ENCODE data around the gene HILPDA.
A peak's percentile ranks its signal among the peaks of the same experiment; 100 is the strongest.

The HILPDA gene

GRCh38 chr7:128410451-128410753, 45.3 kb upstream of the HILPDA start:
- Histone ChIP-seq H3K36me3 (ENCODE audit: control insufficient read depth, low read length) (peaks cover 2% of the 10 kb centered on the region), H3K4me2 (ENCODE audit: low read length) (peak overlapping the region; percentile 98), H3K9me3 (ENCODE audit: control insufficient read depth, insufficient read depth, low read length) (no peaks in the 10 kb centered on the region), H3K9me2 (replicated peaks; ENCODE audit: control insufficient read depth, low read length) (no peaks in the 10 kb centered on the region), H3K4me1 (ENCODE audit: control insufficient read depth, low read length) (peaks cover 21% of the 10 kb centered on the region), H3F3A (ENCODE audit: control insufficient read depth, insufficient read depth) (peaks cover 8% of the 10 kb centered on the region), H3K27ac (ENCODE audit: low read depth, low read length) (no peak overlapping the region), H4K20me1 (ENCODE audit: control insufficient read depth, insufficient read depth, low read depth, low read length) (no peaks in the 10 kb centered on the region), H3K27me3 (ENCODE audit: control insufficient read depth, low read length) (peaks cover 19% of the 10 kb centered on the region), H3K4me3 (ENCODE audit: low read length) (peak overlapping the region; percentile 88), H3K79me2 (ENCODE audit: control insufficient read depth, low read length) (peaks cover 3% of the 10 kb centered on the region)
- TF ChIP-seq CTCF (IDR thresholded peaks at IDR 0.05; ENCODE audit: low read depth, low read length, poor library complexity, severe bottlenecking): no peak
- TF ChIP-seq EZH2phosphoT487 (IDR thresholded peaks at IDR 0.05; ENCODE audit: borderline replicate concordance, low read length): peak; percentile 83; the same call in 1 of the 2 replicates

- Histone ChIP-seq H3K4me2 (ENCODE audit: low read length) (no peak overlapping the region), H4K20me1 (ENCODE audit: control insufficient read depth, insufficient read depth, low read depth, low read length) (no peaks in the 10 kb centered on the region), H3K4me1 (ENCODE audit: control insufficient read depth, low read length) (peaks cover 3% of the 10 kb centered on the region), H3K9me2 (replicated peaks; ENCODE audit: control insufficient read depth, low read length) (no peaks in the 10 kb centered on the region), H3K36me3 (ENCODE audit: control insufficient read depth, low read length) (no peaks in the 10 kb centered on the region), H3K27ac (ENCODE audit: low read depth, low read length) (no peak overlapping the region), H3K4me3 (ENCODE audit: low read length) (no peak overlapping the region), H3K9me3 (ENCODE audit: control insufficient read depth, insufficient read depth, low read length) (no peaks in the 10 kb centered on the region), H3F3A (ENCODE audit: control insufficient read depth, insufficient read depth) (no peaks in the 10 kb centered on the region), H3K27me3 (ENCODE audit: control insufficient read depth, low read length) (peaks cover 24% of the 10 kb centered on the region), H3K79me2 (ENCODE audit: control insufficient read depth, low read length) (no peaks in the 10 kb centered on the region)
- no peak for TF ChIP-seq EZH2phosphoT487 (IDR thresholded peaks at IDR 0.05; ENCODE audit: borderline replicate concordance, low read length)
- no peak for TF ChIP-seq CTCF (IDR thresholded peaks at IDR 0.05; ENCODE audit: low read depth, low read length, poor library complexity, severe bottlenecking)
Measured at GRCh38 chr7:128415217-128415785, 40.4 kb upstream of the HILPDA start.

GRCh38 chr7:128417071-128417470, 38.6 kb upstream of the HILPDA start:
- no peaks in the 10 kb centered on the region for H3K9me2 ChIP-seq (replicated peaks; ENCODE audit: control insufficient read depth, low read length)
- TF ChIP-seq CTCF (IDR thresholded peaks at IDR 0.05; ENCODE audit: low read depth, low read length, poor library complexity, severe bottlenecking): no peak
- no peak for TF ChIP-seq EZH2phosphoT487 (IDR thresholded peaks at IDR 0.05; ENCODE audit: borderline replicate concordance, low read length)
- peaks cover 19% of the 10 kb centered on the region for H3K27me3 ChIP-seq (ENCODE audit: control insufficient read depth, low read length)

More at GRCh38 chr7:128417071-128417470, 38.6 kb upstream of the HILPDA start:
- H3K36me3 ChIP-seq (ENCODE audit: control insufficient read depth, low read length): no peaks in the 10 kb centered on the region
- H3K4me3 ChIP-seq (ENCODE audit: low read length): no peak overlapping the region
- H3F3A ChIP-seq (ENCODE audit: control insufficient read depth, insufficient read depth): no peaks in the 10 kb centered on the region
- no peak overlapping the region for H3K27ac ChIP-seq (ENCODE audit: low read depth, low read length)
- H3K4me2 ChIP-seq (ENCODE audit: low read length): no peak overlapping the region
- no peaks in the 10 kb centered on the region for H3K9me3 ChIP-seq (ENCODE audit: control insufficient read depth, insufficient read depth, low read length)
- peaks cover 3% of the 10 kb centered on the region; the same call in 1 of the 2 replicates for H3K4me1 ChIP-seq (ENCODE audit: control insufficient read depth, low read length)
- H3K79me2 ChIP-seq (ENCODE audit: control insufficient read depth, low read length): no peaks in the 10 kb centered on the region
- no peaks in the 10 kb centered on the region for H4K20me1 ChIP-seq (ENCODE audit: control insufficient read depth, insufficient read depth, low read depth, low read length)
